ENCODE data around the gene KRI1. TPM values are rescaled to one million over a fixed set of nuclear protein-coding genes. Genes with fewer than 3 reads are reported as not detected.

KRI1 gene
- total RNA-seq, 2 donors from 2014 or later: 23.6 to 23.8 TPM

GRCh38 chr19:10555610-10555973 lies 10.2 kb downstream of the KRI1 start:
- 65% methylated on average over 7 of the region's 7 CpGs for WGBS
- H3K27me3 ChIP-seq (replicated peaks; ENCODE audit: insufficient read depth): no peaks in the 10 kb centered on the region
- TF ChIP-seq POLR2A (IDR thresholded peaks at IDR 0.05) (no peak), CTCF (IDR thresholded peaks at IDR 0.05) (no peak), POLR2AphosphoS5 (IDR thresholded peaks at IDR 0.05) (no peak)
- no peak for DNase-seq (ENCODE audit: low spot score)
- peaks cover 12 to 23% of the 10 kb centered on the region in 2 donors for H3K36me3 ChIP-seq
- H3K4me1 ChIP-seq (replicated peaks): no peaks in the 10 kb centered on the region
- H3K27ac ChIP-seq: peak overlapping the region; percentile 6 to 7
- no peaks in the 10 kb centered on the region for H3K9me3 ChIP-seq
- intact Hi-C loops (cut with DNase I): no loop called here
- H3K4me3 ChIP-seq: no peak overlapping the region

- Histone ChIP-seq H3K4me1 (replicated peaks) (no peaks in the 10 kb centered on the region), H3K9me3 (no peaks in the 10 kb centered on the region), H3K27ac (peak overlapping the region; percentile 7 to 29), H3K36me3 (peaks cover 16 to 17% of the 10 kb centered on the region in 2 donors), H3K4me3 (no peak overlapping the region), H3K27me3 (replicated peaks; ENCODE audit: insufficient read depth) (no peaks in the 10 kb centered on the region)
- no peak for DNase-seq (ENCODE audit: low spot score)
- intact Hi-C loops (cut with DNase I): no loop called here
- no peak for TF ChIP-seq POLR2A (IDR thresholded peaks at IDR 0.05)
- TF ChIP-seq CTCF (IDR thresholded peaks at IDR 0.05): peak in 1 of 4 experiments; percentile 27
- 56% methylated on average over 29 of the region's 30 CpGs for WGBS
These were observed 10.8 kb downstream of the KRI1 start for GRCh38 chr19:10554760-10555609.

GRCh38 chr19:10553943-10554381 lies 11.8 kb downstream of the KRI1 start:
- H3K36me3 ChIP-seq: peaks cover 9 to 16% of the 10 kb centered on the region in 2 donors
- no peak for DNase-seq (ENCODE audit: low spot score)
- no peak overlapping the region for H3K4me3 ChIP-seq
- H3K9me3 ChIP-seq: no peaks in the 10 kb centered on the region
- H3K4me1 ChIP-seq (replicated peaks): no peaks in the 10 kb centered on the region
- no peaks in the 10 kb centered on the region for H3K27me3 ChIP-seq (replicated peaks; ENCODE audit: insufficient read depth)
- intact Hi-C loops (cut with DNase I): no loop called here
- H3K27ac ChIP-seq: peak overlapping the region in 1 of 2 donors; percentile 29
- WGBS: 22% methylated on average over 5 of the region's 12 CpGs
- TF ChIP-seq POLR2A (IDR thresholded peaks at IDR 0.05) (no peak), POLR2AphosphoS5 (IDR thresholded peaks at IDR 0.05) (peak; percentile 20)

- Histone ChIP-seq H3K27ac (no peak overlapping the region), H3K4me1 (replicated peaks) (no peaks in the 10 kb centered on the region), H3K4me3 (no peak overlapping the region), H3K9me3 (no peaks in the 10 kb centered on the region), H3K36me3 (peaks cover 9 to 16% of the 10 kb centered on the region in 2 donors), H3K27me3 (replicated peaks; ENCODE audit: insufficient read depth) (no peaks in the 10 kb centered on the region)
- intact Hi-C loops (cut with DNase I): no loop called here
- 74% methylated on average over 13 of the region's 13 CpGs for WGBS
- no peak for DNase-seq (ENCODE audit: low spot score)
- no peak for TF ChIP-seq CTCF (IDR thresholded peaks at IDR 0.05)
These were observed 12.6 kb downstream of the KRI1 start for GRCh38 chr19:10553087-10553667.

GRCh38 chr19:10552510-10553053 lies 13.2 kb downstream of the KRI1 start:
- WGBS: 79% methylated on average over 12 of the region's 12 CpGs
- Histone ChIP-seq H3K9me3 (no peaks in the 10 kb centered on the region), H3K4me1 (replicated peaks) (no peaks in the 10 kb centered on the region), H3K27ac (no peak overlapping the region), H3K4me3 (no peak overlapping the region), H3K36me3 (peaks cover 10 to 14% of the 10 kb centered on the region in 2 donors), H3K27me3 (replicated peaks; ENCODE audit: insufficient read depth) (no peaks in the 10 kb centered on the region)
- no peak for DNase-seq (ENCODE audit: low spot score)
- intact Hi-C loops (cut with DNase I): no loop called here
- TF ChIP-seq POLR2A (IDR thresholded peaks at IDR 0.05): no peak
- TF ChIP-seq CTCF (IDR thresholded peaks at IDR 0.05): no peak
- no peak for TF ChIP-seq POLR2AphosphoS5 (IDR thresholded peaks at IDR 0.05)
